Transverse colon (tissue), 4 donors: Measurements from ENCODE around the gene RAI1. TPM values are rescaled to one million over a fixed set of nuclear protein-coding genes. Genes with fewer than 3 reads are reported as not detected.

Experiments used
- DNase-seq: peaks from one replicate; pipeline ENCODE4 v3.0.0-alpha.2; 2019
- H3K27ac ChIP-seq, 4 donors: fragments of 200-600 bp; sonication (generic); 2 replicates each; pipeline ENCODE4 v1.5.1; 2016 to 2018; ENCODE audit warnings: inconsistent platforms in 4 of 4
- H3K27me3 ChIP-seq: fragments of 200-600 bp; sonication (generic); 2 replicates; pipeline ENCODE4 v1.5.1; 2017; ENCODE audit warnings: inconsistent platforms
- H3K36me3 ChIP-seq, 4 donors: fragments of 200-600 bp; sonication (generic); 2 replicates each; pipeline ENCODE4 v1.5.1; 2017 to 2019; ENCODE audit warnings: inconsistent platforms in 4 of 4
- H3K4me1 ChIP-seq, 4 donors: fragments of 200-600 bp; sonication (generic); 2 replicates each; pipeline ENCODE4 v1.5.1; 2017 to 2020; ENCODE audit warnings: inconsistent platforms in 4 of 4
- H3K4me3 ChIP-seq, 4 donors: fragments of 200-600 bp; sonication (generic); 1 replicate in 1 of 4; 2 replicates in 3 of 4; pipeline versions ENCODE4 v1.5.1 to v1.6.1; 2017 to 2019; ENCODE audit warnings: inconsistent platforms in 4 of 4
- H3K9me3 ChIP-seq, 2 donors: fragments of 200-600 bp; sonication (generic); 2 replicates each; pipeline ENCODE4 v1.5.1; 2017 to 2019; ENCODE audit warnings: inconsistent platforms in 2 of 2
- CTCF ChIP-seq, 5 experiments: fragments of 200-600 bp in 3 of 5; fragments of 450-650 bp in 2 of 5; sonication (generic) in 3 of 5; IDR thresholded peaks; 1 replicate in 2 of 5; 2 replicates in 3 of 5; pipeline ENCODE4 v1.5.1; 2016 to 2017; ENCODE audit warnings: antibody characterized with exemption in 5 of 5, inconsistent platforms in 3 of 5, mild to moderate bottlenecking in 2 of 5, moderate library complexity in 1 of 5
- EP300 ChIP-seq: sonication (generic); formaldehyde crosslinking; IDR thresholded peaks from one replicate; pipeline ENCODE4 v1.6.1; 2017; ENCODE audit warnings: antibody characterized with exemption, low read depth
- POLR2A ChIP-seq: fragments of 450-650 bp; IDR thresholded peaks from one replicate; pipeline ENCODE4 v1.6.1; 2016; ENCODE audit warnings: antibody characterized with exemption, mild to moderate bottlenecking, moderate library complexity
- POLR2AphosphoS5 ChIP-seq, 3 donors: sonication (generic); formaldehyde crosslinking; IDR thresholded peaks; one replicate each; pipeline ENCODE4 v1.6.1; 2016; ENCODE audit warnings: antibody characterized with exemption in 3 of 3
- WGBS, 2 donors: methylation state at CpG; one replicate each; pipeline ENCODE4 v1.1.5; 2018; ENCODE audit warnings: low coverage in 1 of 2; 5-methylcytosine and 5-hydroxymethylcytosine counted together
- in situ Hi-C, 4 donors: fragments of 200-750 bp; cut with MboI; loops; one replicate each; pipeline versions ENCODE4 v1.15.0 to v1.15.1; 2017; ENCODE audit warnings: low sequenced_read_pairs in 3 of 4, low pct_ligation_motif_present in 1 of 4, low pct_unique_long_range_greater_than_20kb in 1 of 4
- intact Hi-C: fragments of 100-400 bp; cut with DNase I; formaldehyde crosslinking; loops from one replicate; pipeline ENCODE4 v1.15.1; 2023; ENCODE audit warnings: low total_unique reads
- total RNA-seq, 4 donors: library from RNA; depleted of rRNA; stranded (reverse); fragments of >200 nt; gene quantifications; one replicate each; pipeline ENCODE4 v1.1.0, GENCODE V29; 2016

Gene RAI1
- total RNA-seq, 4 donors from 2014 or later = 14.1 to 163 (median 34.6) TPM

- TF ChIP-seq CTCF (IDR thresholded peaks at IDR 0.05) (no peak), POLR2AphosphoS5 (IDR thresholded peaks at IDR 0.05) (no peak), POLR2A (no peak), EP300 (no peak)
- in situ Hi-C loops (no loop called here), intact Hi-C loops (no loop called here)
- Histone ChIP-seq H3K27ac (no peak overlapping the region), H3K27me3 (no peaks in the 10 kb centered on the region), H3K4me1 (peaks cover 5 to 12% (median 6%) of the 10 kb centered on the region in 4 donors), H3K9me3 (no peaks in the 10 kb centered on the region), H3K4me3 (no peak overlapping the region), H3K36me3 (no peaks in the 10 kb centered on the region)
- DNase-seq = no peak
- 60 to 82% methylated on average over 1 to 26 of the region's 26 CpGs for WGBS, 2 donors
Observed at GRCh38 chr17:17757956-17758845, 76.9 kb downstream of the RAI1 start.

GRCh38 chr17:17758941-17759563 lies 77.8 kb downstream of the RAI1 start:
- no peaks in the 10 kb centered on the region for H3K9me3 ChIP-seq
- peaks cover 0 to 6% (median 0%) of the 10 kb centered on the region in 4 donors for H3K4me1 ChIP-seq
- no peak for TF ChIP-seq EP300
- no peak for TF ChIP-seq POLR2AphosphoS5 (IDR thresholded peaks at IDR 0.05)
- no peak for TF ChIP-seq POLR2A
- no peak for TF ChIP-seq CTCF (IDR thresholded peaks at IDR 0.05)
- H3K27me3 ChIP-seq = no peaks in the 10 kb centered on the region
- no peaks in the 10 kb centered on the region for H3K36me3 ChIP-seq
- WGBS, 2 donors = 40 to 93% methylated on average over 1 to 7 of the region's 7 CpGs
- H3K27ac ChIP-seq = no peak overlapping the region
- in situ Hi-C loops (no loop called here), intact Hi-C loops (no loop called here)
- no peak overlapping the region for H3K4me3 ChIP-seq
- DNase-seq = no peak

GRCh38 chr17:17760350-17760749 lies 79.1 kb downstream of the RAI1 start:
- H3K9me3 ChIP-seq = no peaks in the 10 kb centered on the region
- DNase-seq = no peak
- in situ Hi-C loops (no loop called here), intact Hi-C loops (no loop called here)
- H3K4me1 ChIP-seq = peaks cover 0 to 6% (median 0%) of the 10 kb centered on the region in 4 donors
- H3K27ac ChIP-seq = no peak overlapping the region
- H3K27me3 ChIP-seq = no peaks in the 10 kb centered on the region
- TF ChIP-seq CTCF (IDR thresholded peaks at IDR 0.05) (no peak), POLR2AphosphoS5 (IDR thresholded peaks at IDR 0.05) (no peak), POLR2A (no peak), EP300 (no peak)
- 83% methylated on average over 7 of the region's 7 CpGs; no CpG with 5 or more reads in 1 of the 2 donors for WGBS, 2 donors
- H3K4me3 ChIP-seq = no peak overlapping the region
- H3K36me3 ChIP-seq = no peaks in the 10 kb centered on the region

GRCh38 chr17:17760872-17761550 lies 79.8 kb downstream of the RAI1 start:
- Histone ChIP-seq H3K36me3 (no peaks in the 10 kb centered on the region), H3K27me3 (no peaks in the 10 kb centered on the region), H3K4me3 (no peak overlapping the region), H3K4me1 (peaks cover 0 to 12% (median 3%) of the 10 kb centered on the region in 4 donors), H3K9me3 (no peaks in the 10 kb centered on the region), H3K27ac (no peak overlapping the region)
- DNase-seq = no peak
- in situ Hi-C loops (no loop called here), intact Hi-C loops (no loop called here)
- 88 to 95% methylated on average over 4 to 8 of the region's 8 CpGs for WGBS, 2 donors
- no peak for TF ChIP-seq CTCF (IDR thresholded peaks at IDR 0.05)
- TF ChIP-seq POLR2AphosphoS5 (IDR thresholded peaks at IDR 0.05) = no peak
- TF ChIP-seq POLR2A = no peak
- TF ChIP-seq EP300 = no peak
